Urinary bladder (tissue), 4 donors: ENCODE data around the gene BBOX1. TPM values are rescaled to one million over a fixed set of nuclear protein-coding genes. Genes with fewer than 3 reads are reported as not detected.

Experiments
- DNase-seq: peaks from one replicate; pipeline ENCODE4 v3.0.0-alpha.2; 2015; ENCODE audit errors: extremely low spot score
- H3K27ac ChIP-seq: one replicate; pipeline ENCODE4 v1.5.1; 2013; ENCODE audit warnings: low read depth, mild to moderate bottlenecking, moderate library complexity
- H3K36me3 ChIP-seq: one replicate; pipeline ENCODE4 v1.6.1; 2013; ENCODE audit warnings: mild to moderate bottlenecking, moderate library complexity; ENCODE audit not compliant: insufficient read depth
- H3K4me1 ChIP-seq: one replicate; pipeline ENCODE4 v1.6.1; 2013; ENCODE audit warnings: mild to moderate bottlenecking, moderate library complexity; ENCODE audit not compliant: insufficient read depth
- H3K4me3 ChIP-seq: one replicate; pipeline ENCODE4 v1.5.1; 2013; ENCODE audit warnings: low read depth, low read length
- WGBS: extraction: QIAGEN DNeasy Blood & Tissue Kit; methylation state at CpG from one replicate; pipeline ENCODE4 v1.1.7; 2013; 5-methylcytosine and 5-hydroxymethylcytosine counted together
- polyA plus RNA-seq: library from polyadenylated mRNA; stranded (reverse); fragments of 200-250 nt; gene quantifications from one replicate; pipeline ENCODE4 v1.2.3, GENCODE V29; 2013
- total RNA-seq: library from RNA; depleted of rRNA; stranded (reverse); fragments of >200 nt; gene quantifications from one replicate; pipeline ENCODE4 v1.2.3, GENCODE V29; 2014
- donor health status: healthy with polysubstance abuse.
- donor health status: healthy.

BBOX1 gene
- total and polyA plus RNA-seq, 2 donors = 0.05 to 0.74 TPM

DNA sequence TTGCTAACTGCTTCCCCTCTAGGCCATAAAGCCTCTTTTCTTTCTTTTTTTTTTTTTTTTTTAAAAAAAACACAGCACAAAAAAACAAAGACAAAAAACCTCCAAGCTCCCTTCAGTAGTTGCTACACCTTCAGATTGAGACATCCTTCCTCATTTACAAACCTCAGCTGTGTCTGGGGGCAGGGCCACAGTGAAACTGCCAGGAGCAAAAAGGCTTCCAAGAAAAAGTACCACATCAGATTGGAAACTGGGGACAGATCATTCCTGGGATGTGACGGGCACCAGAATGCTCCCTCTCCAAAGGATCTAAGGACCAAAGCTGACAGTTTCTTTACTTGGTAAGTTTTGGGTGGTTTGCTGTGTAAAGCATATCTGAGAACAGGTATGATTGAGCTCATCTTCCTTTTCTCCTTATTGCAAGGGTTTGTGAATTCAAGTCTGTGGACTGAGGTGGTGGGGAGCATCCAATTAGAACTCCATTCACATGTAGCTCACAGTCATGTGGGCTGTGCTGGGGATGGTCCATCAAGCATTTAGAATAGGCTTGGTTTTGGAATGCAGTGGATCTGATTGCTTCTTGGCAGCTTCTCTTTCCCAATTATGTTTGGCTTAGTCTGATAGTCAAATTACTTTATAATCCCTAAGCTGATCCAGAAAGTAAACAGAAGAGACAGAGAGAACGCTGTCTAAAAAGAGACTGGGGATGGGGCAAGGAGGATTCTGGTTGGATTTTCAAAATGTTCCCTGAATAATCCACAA lies 705 bp downstream of the BBOX1 start:
- H3K4me3 ChIP-seq = no peak overlapping the region
- no peak overlapping the region for H3K27ac ChIP-seq
- no peak for DNase-seq
- H3K36me3 ChIP-seq = no peaks in the 10 kb centered on the region
- 59% methylated on average over 2 of the region's 2 CpGs for WGBS
- no peaks in the 10 kb centered on the region for H3K4me1 ChIP-seq

DNA sequence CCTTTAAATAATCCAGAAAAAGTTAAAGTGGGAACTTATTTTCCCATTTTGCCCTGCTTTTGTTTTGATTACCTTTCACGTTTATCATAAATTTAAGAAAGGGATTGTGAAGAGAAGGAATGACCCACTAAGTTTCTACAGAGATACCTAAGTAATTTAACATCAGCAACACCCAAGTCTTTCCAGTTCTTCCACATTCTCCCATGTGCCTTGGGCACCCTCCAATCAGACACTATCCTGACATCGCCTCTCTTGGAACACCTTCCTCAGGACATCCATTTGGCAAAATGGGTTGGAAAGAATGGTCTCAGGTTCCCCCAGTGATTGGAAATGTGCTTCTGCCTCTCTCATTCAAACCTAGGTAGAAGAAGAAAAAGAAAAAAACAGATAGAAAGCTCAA lies 6.3 kb downstream of the BBOX1 start:
- DNase-seq = no peak
- Histone ChIP-seq H3K4me3 (no peak overlapping the region), H3K27ac (no peak overlapping the region), H3K36me3 (no peaks in the 10 kb centered on the region), H3K4me1 (no peaks in the 10 kb centered on the region)
- WGBS = 88% methylated on average over 2 of the region's 2 CpGs

DNA sequence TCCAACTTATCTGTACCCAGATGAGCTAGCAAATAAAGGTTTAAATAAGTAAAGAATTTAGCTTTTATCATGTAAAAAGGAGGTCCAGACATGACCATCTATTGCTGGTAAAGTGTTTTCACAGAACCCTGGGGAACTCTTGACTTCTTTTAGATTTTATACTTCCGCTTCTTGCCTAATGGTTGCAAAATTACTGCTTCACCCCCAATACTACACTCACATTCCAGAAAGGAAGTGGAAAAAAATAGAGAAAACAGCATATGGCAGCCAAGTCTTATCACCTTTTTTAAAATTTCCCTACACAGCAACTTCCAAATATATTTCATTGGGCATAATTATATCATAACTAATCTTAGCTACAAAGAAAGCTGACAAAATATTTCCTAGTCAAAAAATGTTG lies 12.1 kb downstream of the BBOX1 start:
- H3K4me3 ChIP-seq = no peak overlapping the region
- no peak for DNase-seq
- no peak overlapping the region for H3K27ac ChIP-seq
- H3K36me3 ChIP-seq = no peaks in the 10 kb centered on the region
- no peaks in the 10 kb centered on the region for H3K4me1 ChIP-seq
- 96% methylated on average over 1 of the region's 1 CpG for WGBS

DNA sequence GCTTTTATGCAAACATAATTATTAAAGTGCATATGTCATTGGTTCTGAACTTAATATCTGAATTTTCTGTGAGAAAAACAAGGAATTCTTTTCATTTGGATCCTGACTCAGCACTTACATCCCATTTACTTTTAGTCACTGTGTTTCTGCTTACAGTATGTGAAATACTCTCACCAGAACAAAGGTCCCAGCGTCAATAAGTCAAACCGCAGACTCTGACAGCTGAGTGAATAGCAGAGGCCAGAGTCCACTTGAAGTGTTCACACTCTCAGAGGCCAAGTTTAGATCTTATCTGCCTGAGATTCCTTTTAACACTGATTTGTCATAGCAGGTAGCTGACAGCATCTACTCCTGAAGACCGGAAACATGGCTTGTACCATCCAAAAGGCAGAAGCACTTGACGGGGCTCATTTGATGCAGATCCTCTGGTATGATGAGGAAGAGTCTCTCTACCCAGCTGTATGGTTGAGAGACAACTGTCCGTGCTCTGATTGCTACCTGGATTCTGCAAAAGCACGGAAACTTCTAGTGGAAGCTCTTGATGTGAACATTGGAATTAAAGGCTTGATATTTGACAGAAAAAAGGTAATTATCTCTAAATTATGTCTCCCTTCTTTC lies 14.6 kb downstream of the BBOX1 start:
- WGBS = 86% methylated on average over 6 of the region's 6 CpGs
- DNase-seq = no peak
- H3K4me3 ChIP-seq = no peak overlapping the region
- H3K4me1 ChIP-seq = no peaks in the 10 kb centered on the region
- H3K27ac ChIP-seq = no peak overlapping the region
- H3K36me3 ChIP-seq = no peaks in the 10 kb centered on the region

DNA sequence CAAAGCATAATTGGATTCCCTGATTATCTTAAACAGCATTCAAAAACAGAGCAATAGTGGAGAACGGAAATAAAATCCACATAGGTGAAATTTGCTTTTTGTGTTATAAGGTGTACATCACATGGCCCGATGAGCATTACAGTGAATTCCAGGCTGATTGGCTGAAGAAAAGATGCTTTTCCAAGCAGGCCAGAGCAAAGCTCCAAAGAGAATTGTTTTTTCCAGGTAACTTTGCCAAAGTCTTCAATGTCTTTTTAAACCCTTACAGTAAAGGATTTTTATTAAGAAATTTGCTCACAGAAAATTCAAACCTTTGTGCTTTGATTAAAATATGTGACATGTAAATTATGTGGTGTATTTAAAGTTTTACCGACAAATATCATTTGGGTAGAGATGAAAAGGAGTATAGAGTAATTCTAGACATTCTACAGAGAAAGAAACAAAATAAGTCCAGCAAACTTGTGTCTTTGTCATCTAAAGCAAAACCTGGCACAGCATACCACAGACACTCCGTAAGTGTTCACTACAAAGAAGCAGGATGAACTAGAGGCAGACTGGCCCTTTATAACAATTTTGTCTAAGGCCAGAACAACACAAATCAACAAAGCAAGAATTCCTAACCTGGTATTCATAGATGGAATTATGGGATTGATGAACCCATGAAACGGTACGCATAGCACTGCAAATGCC lies 16.6 kb downstream of the BBOX1 start:
- no peak for DNase-seq
- Histone ChIP-seq H3K27ac (no peak overlapping the region), H3K36me3 (no peaks in the 10 kb centered on the region), H3K4me3 (no peak overlapping the region), H3K4me1 (no peaks in the 10 kb centered on the region)
- WGBS = 87% methylated on average over 6 of the region's 6 CpGs

DNA sequence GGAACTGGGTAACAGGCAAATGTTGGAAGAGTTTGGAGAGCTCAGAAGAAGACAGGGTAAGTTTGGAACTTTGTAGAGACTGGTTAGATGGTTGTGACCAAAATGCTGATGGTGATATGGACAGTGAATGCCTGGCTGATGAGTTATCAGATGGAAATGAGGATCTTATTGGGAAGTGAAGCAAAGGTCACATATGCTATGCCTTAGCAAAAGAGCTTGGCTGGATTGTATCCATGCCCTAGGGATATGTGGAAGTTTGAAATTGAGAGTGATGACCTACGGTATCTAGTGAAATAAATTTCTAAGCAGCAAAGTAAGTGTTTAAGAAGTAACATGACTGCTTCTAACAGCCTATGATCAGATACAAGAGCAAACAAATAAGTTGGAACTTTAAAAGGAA lies 17.8 kb downstream of the BBOX1 start:
- H3K36me3 ChIP-seq = no peaks in the 10 kb centered on the region
- H3K27ac ChIP-seq = no peak overlapping the region
- H3K4me3 ChIP-seq = no peak overlapping the region
- no peaks in the 10 kb centered on the region for H3K4me1 ChIP-seq
- DNase-seq = no peak
- WGBS = 41% methylated on average over 1 of the region's 1 CpG

DNA sequence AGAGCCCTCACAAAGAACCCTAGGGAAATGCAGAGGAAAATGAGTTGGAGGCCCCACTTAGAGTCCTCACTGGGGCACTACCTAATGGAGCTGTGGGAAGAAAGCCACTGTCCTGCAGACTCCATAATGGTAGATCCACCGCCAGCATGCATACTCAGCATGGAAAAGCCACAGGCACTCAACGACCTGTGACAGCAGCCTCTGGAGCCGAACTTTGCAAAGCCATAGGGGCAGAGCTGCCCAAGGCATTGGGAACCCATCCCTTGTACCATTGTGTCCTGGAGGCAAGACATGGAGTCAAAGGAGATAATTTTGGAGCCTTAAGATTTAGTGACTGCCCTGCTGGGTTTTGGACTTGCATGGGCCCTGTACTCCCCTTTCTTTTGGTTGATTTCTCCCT lies 18.8 kb downstream of the BBOX1 start:
- no peak for DNase-seq
- Histone ChIP-seq H3K36me3 (no peaks in the 10 kb centered on the region), H3K4me1 (no peaks in the 10 kb centered on the region), H3K4me3 (no peak overlapping the region), H3K27ac (no peak overlapping the region)
- WGBS = 67% methylated on average over 3 of the region's 3 CpGs

DNA sequence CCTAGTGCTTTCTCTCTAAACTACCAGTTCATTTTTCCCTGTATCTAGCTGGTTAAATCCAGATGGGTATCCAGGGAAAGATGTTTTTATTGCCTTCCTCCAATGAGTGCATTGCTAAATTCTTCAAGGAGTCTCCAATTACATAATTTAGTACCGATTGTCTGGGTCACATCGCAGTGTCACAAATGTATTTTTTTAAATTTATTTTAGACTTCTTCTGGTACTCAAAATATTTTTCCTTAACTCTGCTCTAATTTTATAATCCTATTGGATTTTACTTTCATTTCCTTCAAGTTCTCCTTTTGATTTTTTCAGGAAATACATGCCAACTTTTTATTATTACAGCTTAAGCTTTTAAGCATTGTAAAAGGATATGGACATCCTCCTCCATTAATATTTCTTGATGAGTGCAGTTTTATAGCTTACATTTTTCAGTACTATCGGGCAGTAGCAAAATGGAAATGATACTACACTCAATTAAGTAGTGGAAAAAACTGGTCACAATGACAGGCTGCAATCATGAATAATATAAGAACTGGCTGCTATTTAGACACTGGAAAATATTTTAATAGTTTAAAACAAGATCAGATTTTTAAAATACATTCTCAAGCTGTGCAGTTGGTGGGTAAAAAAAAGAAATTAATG lies 20.3 kb downstream of the BBOX1 start:
- 31% methylated on average over 3 of the region's 3 CpGs for WGBS
- H3K36me3 ChIP-seq = no peaks in the 10 kb centered on the region
- no peak overlapping the region for H3K4me3 ChIP-seq
- DNase-seq = peak; percentile 53
- H3K4me1 ChIP-seq = no peaks in the 10 kb centered on the region
- H3K27ac ChIP-seq = no peak overlapping the region

DNA sequence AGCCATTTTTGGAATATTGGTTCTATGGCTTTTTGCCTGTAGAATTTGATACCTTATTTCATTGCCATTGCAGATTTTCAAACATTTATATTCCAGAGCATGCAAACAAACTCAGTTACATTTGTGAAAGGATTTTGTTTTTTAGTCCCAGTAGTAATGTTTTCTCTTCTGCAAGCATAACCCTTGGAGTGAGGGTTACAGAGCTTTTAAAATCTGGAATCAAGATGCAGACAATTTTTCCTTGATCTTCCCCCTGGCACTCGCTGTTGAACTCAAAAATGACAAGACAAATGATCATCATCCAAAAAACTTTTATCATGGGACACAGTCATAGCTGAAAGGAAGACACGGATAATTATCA lies 20.8 kb downstream of the BBOX1 start:
- Histone ChIP-seq H3K4me1 (no peaks in the 10 kb centered on the region), H3K27ac (no peak overlapping the region), H3K4me3 (no peak overlapping the region), H3K36me3 (no peaks in the 10 kb centered on the region)
- DNase-seq = no peak
- 52% methylated on average over 2 of the region's 2 CpGs for WGBS

DNA sequence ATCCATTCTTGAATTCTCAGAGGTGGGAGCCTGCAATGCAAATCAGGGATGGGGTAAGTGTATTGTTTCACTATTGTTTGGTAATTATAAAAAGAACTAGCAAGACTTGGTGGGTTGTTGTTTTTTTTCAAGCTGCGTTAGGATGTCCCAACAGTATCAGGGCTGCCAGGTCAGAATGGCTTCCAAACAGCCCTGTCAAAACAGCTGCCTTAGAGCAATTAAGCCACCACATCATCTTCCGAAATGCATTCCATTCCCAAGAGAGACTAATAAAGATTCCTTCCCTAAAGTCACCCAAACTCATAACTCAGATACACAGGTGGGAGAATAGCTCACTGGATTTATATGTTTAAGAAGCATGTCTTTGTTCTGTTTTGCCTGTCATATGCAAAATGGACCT lies 23.5 kb downstream of the BBOX1 start:
- WGBS = 69% methylated on average over 2 of the region's 2 CpGs

DNA sequence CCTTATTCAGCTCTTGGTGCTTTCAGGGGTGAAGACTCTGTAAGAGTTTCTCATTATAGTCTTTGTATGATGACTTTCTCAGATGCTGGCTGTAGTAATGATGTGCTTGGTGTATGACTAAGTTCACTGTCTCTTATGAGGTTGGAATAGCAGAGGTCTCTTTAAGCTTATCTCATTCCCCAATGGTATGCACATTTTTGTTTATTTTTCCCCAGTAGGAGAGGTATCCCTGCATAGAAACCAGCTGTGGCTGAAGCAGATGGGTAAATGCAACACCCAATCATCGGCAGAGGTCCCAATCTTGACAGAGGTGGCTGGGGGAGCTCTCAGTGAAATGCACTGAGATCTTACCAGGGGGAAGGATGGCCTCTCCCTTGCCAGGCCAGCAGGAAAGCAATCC lies 34.6 kb downstream of the BBOX1 start:
- H3K27ac ChIP-seq = no peak overlapping the region
- 41% methylated on average over 1 of the region's 1 CpG for WGBS

More for the DNA sequence above, 23.5 kb downstream of the BBOX1 start:
- Histone ChIP-seq H3K36me3 (no peaks in the 10 kb centered on the region), H3K4me3 (no peak overlapping the region), H3K27ac (no peak overlapping the region), H3K4me1 (no peaks in the 10 kb centered on the region)
- no peak for DNase-seq

DNA sequence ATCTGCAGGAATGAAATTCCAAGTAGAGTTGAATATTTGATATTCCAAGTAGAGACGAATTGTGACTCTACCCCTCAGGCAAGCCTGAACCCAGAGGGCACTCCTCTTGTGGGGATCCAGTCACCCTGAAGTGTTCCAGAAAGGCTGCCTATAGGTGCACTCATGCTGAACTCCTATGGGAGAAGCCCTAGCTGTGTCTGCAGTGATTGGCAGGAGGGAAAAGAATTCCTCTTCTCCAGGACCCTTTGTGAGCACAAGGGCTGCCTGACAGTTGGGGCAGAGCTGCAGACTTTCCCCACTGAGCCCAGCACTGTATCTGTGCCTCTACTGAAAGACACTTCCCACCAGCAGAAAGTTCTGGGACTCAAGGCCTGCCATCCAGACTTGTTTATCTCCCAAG lies 35.0 kb downstream of the BBOX1 start:
- Histone ChIP-seq H3K4me3 (no peak overlapping the region), H3K27ac (no peak overlapping the region), H3K36me3 (no peaks in the 10 kb centered on the region), H3K4me1 (no peaks in the 10 kb centered on the region)
- DNase-seq = no peak
- 58% methylated on average over 1 of the region's 1 CpG for WGBS

More for the DNA sequence above, 34.6 kb downstream of the BBOX1 start:
- H3K4me3 ChIP-seq = no peak overlapping the region
- H3K36me3 ChIP-seq = no peaks in the 10 kb centered on the region
- H3K4me1 ChIP-seq = no peaks in the 10 kb centered on the region
- no peak for DNase-seq

DNA sequence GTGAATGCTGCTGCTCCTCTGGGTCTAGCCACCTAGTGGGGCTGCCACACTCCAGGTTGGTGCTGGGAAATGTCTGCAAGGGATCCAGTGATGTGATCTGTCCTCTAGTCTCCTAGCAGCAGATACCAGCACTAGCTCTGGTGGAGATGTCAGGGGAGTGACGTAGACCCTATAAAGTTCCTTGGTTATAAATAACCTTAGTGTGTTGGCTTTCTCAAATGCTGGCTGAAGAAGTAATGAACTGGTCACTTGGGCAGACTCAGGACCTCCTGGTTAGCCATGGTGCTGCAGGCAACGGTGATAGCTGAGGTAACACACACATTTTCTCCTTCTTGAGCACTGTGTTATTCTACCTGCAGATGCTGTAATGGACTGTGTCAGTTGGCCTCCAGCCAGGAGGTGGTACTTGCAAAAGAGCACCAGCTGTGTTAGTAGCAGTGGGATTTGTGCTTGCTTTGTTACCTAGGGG lies 35.5 kb downstream of the BBOX1 start:
- Histone ChIP-seq H3K36me3 (no peaks in the 10 kb centered on the region), H3K27ac (no peak overlapping the region), H3K4me3 (no peak overlapping the region), H3K4me1 (no peaks in the 10 kb centered on the region)
- WGBS = 57% methylated on average over 2 of the region's 2 CpGs
- DNase-seq = no peak

DNA sequence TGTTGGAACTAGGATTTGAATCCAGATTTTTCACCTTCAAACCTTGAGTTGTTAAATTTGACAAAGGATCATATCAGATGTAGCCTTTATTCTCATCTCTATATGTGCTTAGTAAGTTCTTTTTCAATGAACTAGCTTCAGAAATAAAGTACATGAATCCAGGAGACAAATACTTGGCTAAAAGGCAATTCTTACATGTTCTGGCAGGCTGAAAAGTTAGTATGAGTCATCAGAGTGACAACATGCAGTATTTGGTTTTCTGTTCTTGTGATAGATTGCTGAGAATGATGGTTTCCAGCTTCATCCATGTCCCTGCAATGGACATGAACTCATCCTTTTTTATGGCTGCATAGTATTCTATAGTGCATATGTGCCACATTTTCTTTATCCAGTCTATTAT lies 40.4 kb downstream of the BBOX1 start:
- no peak overlapping the region for H3K4me3 ChIP-seq
- H3K36me3 ChIP-seq = no peaks in the 10 kb centered on the region
- H3K4me1 ChIP-seq = no peaks in the 10 kb centered on the region
- no peak overlapping the region for H3K27ac ChIP-seq
- no peak for DNase-seq
